Right lobe of liver (tissue), 6 donors: ENCODE measurements around the gene PET100. TPM values are rescaled to one million over a fixed set of nuclear protein-coding genes. Genes with fewer than 3 reads are reported as not detected.
A peak's percentile ranks its signal among the peaks of the same experiment; 100 is the strongest.

Source experiments
- ATAC-seq, 4 donors: fragments of 200-7000 bp; cut with Tn5 transposase; one replicate each; pipeline ENCODE4 v1.9.1; 2020; ENCODE audit warnings: mild to moderate bottlenecking in 4 of 4, moderate library complexity in 4 of 4
- DNase-seq, 3 donors: peaks; one replicate each; pipeline ENCODE4 v3.0.0-alpha.2; 2020
- H3K27ac ChIP-seq, 3 donors: fragments of 200-600 bp; one replicate each; pipeline ENCODE4 v1.8.0; 2022
- H3K27me3 ChIP-seq, 2 donors: fragments of 200-600 bp; one replicate each; pipeline ENCODE4 v1.8.0; 2022
- H3K36me3 ChIP-seq, 4 donors: fragments of 200-600 bp; sonication (generic) in 1 of 4; one replicate each; pipeline versions ENCODE4 v1.5.1 to v1.8.0; 2017 to 2022; ENCODE audit warnings: control low read depth in 1 of 4
- H3K4me1 ChIP-seq, 4 donors: fragments of 200-600 bp; sonication (generic) in 1 of 4; one replicate each; pipeline versions ENCODE4 v1.5.1 to v1.8.0; 2017 to 2022; ENCODE audit warnings: control low read depth in 1 of 4
- H3K4me3 ChIP-seq, 3 donors: fragments of 200-600 bp; one replicate each; pipeline ENCODE4 v1.8.0; 2022
- H3K9me3 ChIP-seq, 4 donors: fragments of 200-600 bp; sonication (generic) in 1 of 4; one replicate each; pipeline versions ENCODE4 v1.5.1 to v1.8.0; 2017 to 2022; ENCODE audit warnings: control low read depth in 1 of 4
- CTCF ChIP-seq, 4 donors: fragments of 200-600 bp in 3 of 4; fragments of 450-650 bp in 1 of 4; IDR thresholded peaks; one replicate each; pipeline versions ENCODE4 v1.5.1 to v1.8.0; 2016 to 2022; ENCODE audit warnings: antibody characterized with exemption in 4 of 4, mild to moderate bottlenecking in 2 of 4
- POLR2A ChIP-seq: fragments of 450-650 bp; IDR thresholded peaks from one replicate; pipeline ENCODE4 v1.6.1; 2017; ENCODE audit warnings: antibody characterized with exemption, mild to moderate bottlenecking
- WGBS: methylation state at CpG from one replicate; pipeline ENCODE4 v1.1.6; 2018; ENCODE audit warnings: low coverage, low lambda C conversion rate; ENCODE audit not compliant: insufficient coverage; ENCODE audit errors: missing lambda C conversion rate; 5-methylcytosine and 5-hydroxymethylcytosine counted together
- intact Hi-C, 2 donors: fragments of 100-400 bp; cut with DNase I; formaldehyde crosslinking; loops; one replicate each; pipeline versions ENCODE4 v1.11.2 to v1.14.1; 2022
- total RNA-seq, 6 experiments: library from RNA; depleted of rRNA in 2 of 6; stranded (reverse); fragments of >200 nt in 2 of 6; fragmentation: NEBNext Ultra II Directional in 3 of 6; extraction: Animal tissue kit (Norgen Biotek cat#: 25700) in 3 of 6; gene quantifications; one replicate each; pipeline versions ENCODE4 v1.1.0 to v1.2.4, GENCODE V29; 2016 to 2023
- donor health status: DM: no; HTN: yes; CAD: no.
- donor health status: DM: no; HTN: no; CAD: no.
- donor health status: DM: no; HTN: no; CAD: no.
- donor health status: DM: no; HTN: yes; CAD: no.
- donor health status: DM: no; HTN: yes; CAD: no.

The PET100 gene
- total RNA-seq, 6 experiments from 2014 or later = 6.8 to 83.9 (median 56.5) TPM

GRCh38 chr19:7627166-7627565 is 2.4 kb upstream of the PET100 start:
- intact Hi-C loops = no loop called here
- TF ChIP-seq CTCF (IDR thresholded peaks at IDR 0.05) = no peak
- TF ChIP-seq POLR2A = no peak
- ATAC-seq = no peak
- H3K9me3 ChIP-seq = no peaks in the 10 kb centered on the region
- peaks cover 0 to 26% (median 11%) of the 10 kb centered on the region in 4 donors for H3K36me3 ChIP-seq
- DNase-seq = no peak
- no peaks in the 10 kb centered on the region for H3K27me3 ChIP-seq
- WGBS = 93% methylated on average over 9 of the region's 24 CpGs
- peaks cover 0 to 19% (median 4%) of the 10 kb centered on the region in 4 donors for H3K4me1 ChIP-seq
- no peak overlapping the region for H3K4me3 ChIP-seq
- no peak overlapping the region for H3K27ac ChIP-seq

GRCh38 chr19:7628589-7629311 is 843 bp upstream of the PET100 start:
- no peak for ATAC-seq
- TF ChIP-seq POLR2A (no peak), CTCF (IDR thresholded peaks at IDR 0.05) (no peak)
- intact Hi-C loops = no loop called here
- no peaks in the 10 kb centered on the region for H3K27me3 ChIP-seq
- no peak for DNase-seq
- H3K4me1 ChIP-seq = peaks cover 0 to 19% (median 4%) of the 10 kb centered on the region in 4 donors
- H3K4me3 ChIP-seq = peak overlapping the region; percentile 90 to 100 (median 99)
- H3K9me3 ChIP-seq = no peaks in the 10 kb centered on the region
- peak overlapping the region; percentile 37 to 81 (median 79) for H3K27ac ChIP-seq
- H3K36me3 ChIP-seq = peaks cover 0 to 21% (median 6%) of the 10 kb centered on the region in 4 donors
- WGBS = 1% methylated on average over 12 of the region's 15 CpGs

GRCh38 chr19:7631577-7631976 is 2.0 kb downstream of the PET100 start:
- Histone ChIP-seq H3K36me3 (peaks cover 0 to 3% (median under 1%) of the 10 kb centered on the region in 4 donors), H3K4me1 (peaks cover 0 to 19% (median 4%) of the 10 kb centered on the region in 4 donors), H3K27ac (no peak overlapping the region), H3K27me3 (no peaks in the 10 kb centered on the region), H3K4me3 (no peak overlapping the region), H3K9me3 (no peaks in the 10 kb centered on the region)
- no peak for DNase-seq
- TF ChIP-seq CTCF (IDR thresholded peaks at IDR 0.05) (no peak), POLR2A (no peak)
- intact Hi-C loops = no loop called here
- no peak for ATAC-seq
- WGBS = 80% methylated on average over 2 of the region's 12 CpGs

- no peak for TF ChIP-seq CTCF (IDR thresholded peaks at IDR 0.05)
- TF ChIP-seq POLR2A = no peak
- Histone ChIP-seq H3K4me3 (no peak overlapping the region), H3K9me3 (no peaks in the 10 kb centered on the region), H3K36me3 (no peaks in the 10 kb centered on the region), H3K27me3 (no peaks in the 10 kb centered on the region), H3K27ac (no peak overlapping the region), H3K4me1 (peaks cover 0 to 19% (median 4%) of the 10 kb centered on the region in 4 donors)
- 99% methylated on average over 16 of the region's 40 CpGs for WGBS
- ATAC-seq (no peak), DNase-seq (no peak)
- intact Hi-C loops = no loop called here
These were observed 3.0 kb downstream of the PET100 start for GRCh38 chr19:7632340-7633203.
